ENCODE measurements around the gene PRPF19. TPM values are rescaled to one million over a fixed set of nuclear protein-coding genes. Genes with fewer than 3 reads are reported as not detected.

The PRPF19 gene
- total and polyA plus RNA-seq, 2 experiments from 2014 or later: 19.1 to 58.9 TPM

DNA sequence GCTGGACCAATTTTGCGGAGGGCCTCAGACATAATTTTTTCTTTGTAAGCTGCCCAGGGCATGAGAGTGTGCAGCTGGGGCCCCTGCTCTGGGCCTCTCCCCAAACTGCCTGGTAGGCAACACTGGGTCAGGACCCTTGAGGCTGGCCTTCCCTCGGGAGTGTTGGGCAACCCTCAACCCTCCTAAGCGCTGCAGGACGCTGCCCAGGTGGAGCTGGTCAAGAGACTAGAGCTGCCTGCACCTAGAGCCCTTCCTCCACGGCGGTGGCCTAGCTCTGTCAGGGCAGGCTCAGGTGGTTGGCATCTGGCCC is 17.4 kb upstream of the PRPF19 start:
- H3K4me3 ChIP-seq: no peak overlapping the region; the same call in 1 of the 2 replicates
- no peaks in the 10 kb centered on the region for H3K36me3 ChIP-seq (ENCODE audit: low read depth)
- H4K20me1 ChIP-seq (ENCODE audit: insufficient read depth): no peaks in the 10 kb centered on the region
- H3K9ac ChIP-seq: no peak overlapping the region
- no peaks in the 10 kb centered on the region for H3K27me3 ChIP-seq (replicated peaks; ENCODE audit: insufficient read depth)
- no peak for TF ChIP-seq EZH2phosphoT487 (IDR thresholded peaks at IDR 0.05; ENCODE audit: insufficient read depth, low read depth)
- TF ChIP-seq EZH2 (IDR thresholded peaks at IDR 0.05; ENCODE audit: insufficient read depth, poor library complexity, severe bottlenecking): no peak
- peaks cover 16% of the 10 kb centered on the region for H3K79me2 ChIP-seq (ENCODE audit: insufficient read depth)
- in situ Hi-C loops (cut with MboI): no loop called here
- DNase-seq: no peak
- no peaks in the 10 kb centered on the region for H3K9me3 ChIP-seq (ENCODE audit: low read depth)
- WGBS, 2 experiments (ENCODE audit: low coverage in 1 of 2, low lambda C conversion rate in 2 of 2, missing lambda C conversion rate in 2 of 2): 60 to 66% methylated on average over 6 of the region's 6 CpGs
- peaks cover 16% of the 10 kb centered on the region; the same call in 1 of the 2 replicates for H3K4me1 ChIP-seq (ENCODE audit: insufficient read depth)
- no peaks in the 10 kb centered on the region for H3K9me2 ChIP-seq (ENCODE audit: insufficient read depth)
- H3K4me2 ChIP-seq (ENCODE audit: unreplicated experiment): peak overlapping the region; percentile 64
- H2AFZ ChIP-seq: no peak overlapping the region
- H3K27ac ChIP-seq: no peak overlapping the region
- no peaks in the 10 kb centered on the region for H3F3A ChIP-seq (ENCODE audit: insufficient read depth)

DNA sequence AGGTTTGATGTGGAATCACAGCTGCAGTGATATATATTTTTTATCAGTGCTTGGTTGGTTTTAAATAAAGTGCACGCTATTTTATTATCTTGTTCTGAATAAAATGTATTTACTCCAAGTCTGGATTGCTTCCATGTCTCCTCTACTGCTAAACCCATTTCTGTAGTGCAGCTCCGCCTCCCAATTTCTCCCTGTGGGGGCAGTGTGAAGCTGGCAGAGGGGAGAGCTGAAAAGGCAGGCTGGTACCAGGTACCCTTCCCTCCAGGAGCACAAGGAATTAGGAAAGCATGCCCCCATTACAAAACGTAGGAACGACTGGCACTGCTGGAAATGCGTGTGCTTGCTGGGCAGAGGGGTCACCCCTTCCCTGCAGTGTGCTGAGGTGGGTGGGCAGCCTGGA is 16.9 kb upstream of the PRPF19 start:
- DNase-seq: no peak
- no peak overlapping the region for H3K27ac ChIP-seq
- no peak overlapping the region for H3K9ac ChIP-seq
- no peak overlapping the region for H2AFZ ChIP-seq
- H3K9me2 ChIP-seq (ENCODE audit: insufficient read depth): no peaks in the 10 kb centered on the region
- no peaks in the 10 kb centered on the region for H3K9me3 ChIP-seq (ENCODE audit: low read depth)
- TF ChIP-seq EZH2 (IDR thresholded peaks at IDR 0.05; ENCODE audit: insufficient read depth, poor library complexity, severe bottlenecking) (no peak), EZH2phosphoT487 (IDR thresholded peaks at IDR 0.05; ENCODE audit: insufficient read depth, low read depth) (no peak)
- H3K36me3 ChIP-seq (ENCODE audit: low read depth): no peaks in the 10 kb centered on the region
- in situ Hi-C loops (cut with MboI): no loop called here
- WGBS, 2 experiments (ENCODE audit: low coverage in 1 of 2, low lambda C conversion rate in 2 of 2, missing lambda C conversion rate in 2 of 2): 81 to 85% methylated on average over 5 of the region's 5 CpGs
- H4K20me1 ChIP-seq (ENCODE audit: insufficient read depth): no peaks in the 10 kb centered on the region
- H3F3A ChIP-seq (ENCODE audit: insufficient read depth): no peaks in the 10 kb centered on the region
- no peaks in the 10 kb centered on the region for H3K27me3 ChIP-seq (replicated peaks; ENCODE audit: insufficient read depth)
- peaks cover 20% of the 10 kb centered on the region for H3K79me2 ChIP-seq (ENCODE audit: insufficient read depth)
- H3K4me3 ChIP-seq: no peak overlapping the region
- no peak overlapping the region for H3K4me2 ChIP-seq (ENCODE audit: unreplicated experiment)
- peaks cover 17% of the 10 kb centered on the region; the same call in 1 of the 2 replicates for H3K4me1 ChIP-seq (ENCODE audit: insufficient read depth)

DNA sequence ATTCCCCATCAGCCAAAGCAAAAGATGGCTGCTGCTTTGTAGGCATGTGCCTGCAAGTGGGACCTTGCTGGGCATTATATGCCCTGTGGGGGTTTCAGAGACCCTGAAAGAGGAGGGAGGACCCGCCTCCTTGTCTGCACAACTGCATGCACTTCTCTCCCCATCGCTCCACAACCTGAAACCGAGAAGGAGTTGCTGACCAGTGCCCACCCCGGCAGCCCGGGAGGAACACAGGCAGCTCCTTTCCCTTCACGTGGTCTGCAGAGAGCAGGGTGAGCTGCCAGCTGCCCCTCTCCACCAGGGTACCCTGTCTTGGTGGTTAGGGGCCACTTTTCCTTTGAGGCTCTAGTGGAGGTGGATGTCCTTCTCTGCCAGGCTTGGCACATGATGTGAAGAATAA is 16.5 kb upstream of the PRPF19 start:
- H2AFZ ChIP-seq: no peak overlapping the region
- no peaks in the 10 kb centered on the region for H3K36me3 ChIP-seq (ENCODE audit: low read depth)
- no peaks in the 10 kb centered on the region for H3K9me2 ChIP-seq (ENCODE audit: insufficient read depth)
- H3K4me3 ChIP-seq: no peak overlapping the region
- TF ChIP-seq EZH2 (IDR thresholded peaks at IDR 0.05; ENCODE audit: insufficient read depth, poor library complexity, severe bottlenecking) (no peak), EZH2phosphoT487 (IDR thresholded peaks at IDR 0.05; ENCODE audit: insufficient read depth, low read depth) (no peak)
- in situ Hi-C loops (cut with MboI): no loop called here
- no peak for DNase-seq
- no peak overlapping the region for H3K4me2 ChIP-seq (ENCODE audit: unreplicated experiment)
- no peaks in the 10 kb centered on the region for H3F3A ChIP-seq (ENCODE audit: insufficient read depth)
- H3K9ac ChIP-seq: no peak overlapping the region
- peaks cover 17% of the 10 kb centered on the region; the same call in 1 of the 2 replicates for H3K4me1 ChIP-seq (ENCODE audit: insufficient read depth)
- no peaks in the 10 kb centered on the region for H3K27me3 ChIP-seq (replicated peaks; ENCODE audit: insufficient read depth)
- no peak overlapping the region for H3K27ac ChIP-seq
- WGBS, 2 experiments (ENCODE audit: low coverage in 1 of 2, low lambda C conversion rate in 2 of 2, missing lambda C conversion rate in 2 of 2): 96 to 98% methylated on average over 5 to 6 of the region's 6 CpGs
- H3K9me3 ChIP-seq (ENCODE audit: low read depth): no peaks in the 10 kb centered on the region
- H4K20me1 ChIP-seq (ENCODE audit: insufficient read depth): no peaks in the 10 kb centered on the region
- H3K79me2 ChIP-seq (ENCODE audit: insufficient read depth): peaks cover 25% of the 10 kb centered on the region

DNA sequence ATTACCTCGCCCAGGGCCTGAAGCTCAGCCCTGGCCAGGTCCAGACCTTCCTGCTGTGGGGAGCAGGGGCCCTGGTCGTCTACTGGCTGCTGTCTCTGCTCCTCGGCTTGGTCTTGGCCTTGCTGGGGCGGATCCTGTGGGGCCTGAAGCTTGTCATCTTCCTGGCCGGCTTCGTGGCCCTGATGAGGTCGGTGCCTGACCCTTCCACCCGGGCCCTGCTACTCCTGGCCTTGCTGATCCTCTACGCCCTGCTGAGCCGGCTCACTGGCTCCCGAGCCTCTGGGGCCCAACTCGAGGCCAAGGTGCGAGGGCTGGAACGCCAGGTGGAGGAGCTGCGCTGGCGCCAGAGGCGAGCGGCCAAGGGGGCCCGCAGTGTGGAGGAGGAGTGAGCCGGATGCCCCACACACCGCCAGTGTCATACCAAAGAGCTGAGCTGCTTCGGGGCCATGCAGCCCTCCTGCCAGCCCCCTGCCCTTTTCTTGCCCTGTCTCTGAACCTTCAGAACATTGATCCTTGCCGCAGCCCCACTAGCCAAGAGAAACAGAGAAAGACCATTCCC is 15.5 kb upstream of the PRPF19 start:
- Histone ChIP-seq H2AFZ (no peak overlapping the region), H3K27ac (no peak overlapping the region), H3K27me3 (replicated peaks; ENCODE audit: insufficient read depth) (no peaks in the 10 kb centered on the region), H3K9me3 (ENCODE audit: low read depth) (no peaks in the 10 kb centered on the region), H3K79me2 (ENCODE audit: insufficient read depth) (peaks cover 35% of the 10 kb centered on the region), H3K36me3 (ENCODE audit: low read depth) (no peaks in the 10 kb centered on the region), H4K20me1 (ENCODE audit: insufficient read depth) (no peaks in the 10 kb centered on the region), H3F3A (ENCODE audit: insufficient read depth) (no peaks in the 10 kb centered on the region), H3K9me2 (ENCODE audit: insufficient read depth) (no peaks in the 10 kb centered on the region), H3K4me2 (ENCODE audit: unreplicated experiment) (no peak overlapping the region), H3K9ac (no peak overlapping the region), H3K4me3 (no peak overlapping the region), H3K4me1 (ENCODE audit: insufficient read depth) (peaks cover 17% of the 10 kb centered on the region; the same call in 1 of the 2 replicates)
- in situ Hi-C loops (cut with MboI): no loop called here
- TF ChIP-seq EZH2phosphoT487 (IDR thresholded peaks at IDR 0.05; ENCODE audit: insufficient read depth, low read depth) (no peak), EZH2 (IDR thresholded peaks at IDR 0.05; ENCODE audit: insufficient read depth, poor library complexity, severe bottlenecking) (no peak)
- no peak for DNase-seq
- 85 to 89% methylated on average over 23 of the region's 23 CpGs for WGBS, 2 experiments (ENCODE audit: low coverage in 1 of 2, low lambda C conversion rate in 2 of 2, missing lambda C conversion rate in 2 of 2)

DNA sequence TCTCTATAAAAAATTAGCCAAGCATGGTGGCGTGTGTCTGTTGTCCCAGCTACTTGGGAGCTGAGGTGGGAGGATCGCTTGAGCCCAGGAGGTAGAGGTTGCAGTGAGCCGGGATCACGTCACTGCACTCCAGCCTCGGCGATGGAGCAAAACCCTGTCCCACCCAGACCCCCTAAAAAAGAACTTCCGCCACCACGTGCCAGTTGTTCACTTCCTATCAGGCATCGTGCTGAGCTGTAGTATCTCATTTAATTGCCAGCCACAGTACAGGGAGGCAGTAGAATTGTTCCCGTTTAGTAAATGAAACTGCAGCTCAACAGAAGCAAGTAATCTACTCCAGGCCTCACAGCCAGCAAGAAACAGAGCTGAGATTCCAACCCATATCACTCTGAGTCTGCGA is 14.9 kb upstream of the PRPF19 start:
- Histone ChIP-seq H3F3A (ENCODE audit: insufficient read depth) (no peaks in the 10 kb centered on the region), H4K20me1 (ENCODE audit: insufficient read depth) (no peaks in the 10 kb centered on the region), H3K4me2 (ENCODE audit: unreplicated experiment) (no peak overlapping the region), H3K4me1 (ENCODE audit: insufficient read depth) (peaks cover 17% of the 10 kb centered on the region; the same call in 1 of the 2 replicates), H2AFZ (no peak overlapping the region), H3K79me2 (ENCODE audit: insufficient read depth) (peaks cover 41% of the 10 kb centered on the region), H3K27ac (no peak overlapping the region), H3K4me3 (no peak overlapping the region), H3K9me2 (ENCODE audit: insufficient read depth) (no peaks in the 10 kb centered on the region), H3K27me3 (replicated peaks; ENCODE audit: insufficient read depth) (no peaks in the 10 kb centered on the region), H3K9ac (no peak overlapping the region), H3K36me3 (ENCODE audit: low read depth) (no peaks in the 10 kb centered on the region), H3K9me3 (ENCODE audit: low read depth) (no peaks in the 10 kb centered on the region)
- in situ Hi-C loops (cut with MboI): no loop called here
- no peak for DNase-seq
- no peak for TF ChIP-seq EZH2 (IDR thresholded peaks at IDR 0.05; ENCODE audit: insufficient read depth, poor library complexity, severe bottlenecking)
- WGBS, 2 experiments (ENCODE audit: low coverage in 1 of 2, low lambda C conversion rate in 2 of 2, missing lambda C conversion rate in 2 of 2): 86% methylated on average over 10 to 11 of the region's 11 CpGs

Data from GM23248 (cell line).